HG03521 (cell line): ENCODE data around the gene FGFRL1.
"Not testable (repeated sequence)": the region's sequence is repeated elsewhere in the genome, so short reads cannot be mapped to it uniquely, and the experiment has no call there.

Experiments
- ATAC-seq: cut with Tn5 transposase; IDR thresholded peaks from one replicate; pipeline ENCODE4 v1.9.1; 2021; ENCODE audit warnings: mild to moderate bottlenecking, moderate library complexity; ENCODE audit not compliant: unreplicated experiment

Gene FGFRL1

GRCh38 chr4:991451-992296, 19.8 kb upstream of the FGFRL1 start:
- ATAC-seq: no peak

- ATAC-seq: no peak
Observed at GRCh38 chr4:992297-993110, 18.9 kb upstream of the FGFRL1 start.

GRCh38 chr4:993111-994029, 18.1 kb upstream of the FGFRL1 start, which contains the start of gene SLC26A1:
TSS of gene SLC26A1 (minus strand) at chr4:993404. CDS start at chr4:991703, 1,701 bp downstream.
- ATAC-seq: no peak

- ATAC-seq: no peak
Observed at GRCh38 chr4:995311-996026, 16.0 kb upstream of the FGFRL1 start.

GRCh38 chr4:996030-996996, 15.1 kb upstream of the FGFRL1 start:
- no peak for ATAC-seq

GRCh38 chr4:996997-997374, 14.4 kb upstream of the FGFRL1 start:
- ATAC-seq: no peak

GRCh38 chr4:997375-998071, 13.9 kb upstream of the FGFRL1 start:
- ATAC-seq: no peak

GRCh38 chr4:998096-998691, 13.2 kb upstream of the FGFRL1 start:
- ATAC-seq: no peak

GRCh38 chr4:999240-999863, 12.1 kb upstream of the FGFRL1 start:
- not testable (repeated sequence) for ATAC-seq

GRCh38 chr4:999882-1000425, 11.5 kb upstream of the FGFRL1 start:
- ATAC-seq: no peak

- ATAC-seq: no peak
Observed at GRCh38 chr4:1000686-1001260, 10.7 kb upstream of the FGFRL1 start.

- ATAC-seq: no peak
Observed at GRCh38 chr4:1001561-1002130, 9.8 kb upstream of the FGFRL1 start.

- ATAC-seq: no peak
Observed at GRCh38 chr4:1002131-1002630, 9.2 kb upstream of the FGFRL1 start.

GRCh38 chr4:1002631-1003251, 8.7 kb upstream of the FGFRL1 start:
- no peak for ATAC-seq

GRCh38 chr4:1003271-1004070, 8.0 kb upstream of the FGFRL1 start:
- ATAC-seq: no peak
